Right lobe of liver (tissue), 6 donors: ENCODE measurements around the gene WFDC5. TPM values are rescaled to one million over a fixed set of nuclear protein-coding genes. Genes with fewer than 3 reads are reported as not detected.

ENCODE experiments used
- ATAC-seq, 4 donors: fragments of 200-7000 bp; cut with Tn5 transposase; one replicate each; pipeline ENCODE4 v1.9.1; 2020; ENCODE audit warnings: mild to moderate bottlenecking in 4 of 4, moderate library complexity in 4 of 4
- DNase-seq, 3 donors: peaks; one replicate each; pipeline ENCODE4 v3.0.0-alpha.2; 2020
- H3K27ac ChIP-seq, 3 donors: fragments of 200-600 bp; one replicate each; pipeline ENCODE4 v1.8.0; 2022
- H3K27me3 ChIP-seq, 2 donors: fragments of 200-600 bp; one replicate each; pipeline ENCODE4 v1.8.0; 2022
- H3K36me3 ChIP-seq, 4 donors: fragments of 200-600 bp; sonication (generic) in 1 of 4; one replicate each; pipeline versions ENCODE4 v1.5.1 to v1.8.0; 2017 to 2022; ENCODE audit warnings: control low read depth in 1 of 4
- H3K4me1 ChIP-seq, 4 donors: fragments of 200-600 bp; sonication (generic) in 1 of 4; one replicate each; pipeline versions ENCODE4 v1.5.1 to v1.8.0; 2017 to 2022; ENCODE audit warnings: control low read depth in 1 of 4
- H3K4me3 ChIP-seq, 3 donors: fragments of 200-600 bp; one replicate each; pipeline ENCODE4 v1.8.0; 2022
- H3K9me3 ChIP-seq, 4 donors: fragments of 200-600 bp; sonication (generic) in 1 of 4; one replicate each; pipeline versions ENCODE4 v1.5.1 to v1.8.0; 2017 to 2022; ENCODE audit warnings: control low read depth in 1 of 4
- POLR2A ChIP-seq: fragments of 450-650 bp; IDR thresholded peaks from one replicate; pipeline ENCODE4 v1.6.1; 2017; ENCODE audit warnings: antibody characterized with exemption, mild to moderate bottlenecking
- WGBS: methylation state at CpG from one replicate; pipeline ENCODE4 v1.1.6; 2018; ENCODE audit warnings: low coverage, low lambda C conversion rate; ENCODE audit not compliant: insufficient coverage; ENCODE audit errors: missing lambda C conversion rate; 5-methylcytosine and 5-hydroxymethylcytosine counted together
- intact Hi-C, 2 donors: fragments of 100-400 bp; cut with DNase I; formaldehyde crosslinking; loops; one replicate each; pipeline versions ENCODE4 v1.11.2 to v1.14.1; 2022
- total RNA-seq, 6 experiments: library from RNA; depleted of rRNA in 2 of 6; stranded (reverse); fragments of >200 nt in 2 of 6; fragmentation: NEBNext Ultra II Directional in 3 of 6; extraction: Animal tissue kit (Norgen Biotek cat#: 25700) in 3 of 6; gene quantifications; one replicate each; pipeline versions ENCODE4 v1.1.0 to v1.2.4, GENCODE V29; 2016 to 2023
- TF ChIP-seq, protein P1 (sequence below), 4 donors: fragments of 200-600 bp in 3 of 4; fragments of 450-650 bp in 1 of 4; IDR thresholded peaks; one replicate each; pipeline versions ENCODE4 v1.5.1 to v1.8.0; 2016 to 2022; ENCODE audit warnings: antibody characterized with exemption in 4 of 4, mild to moderate bottlenecking in 2 of 4
- donor health status: DM: no; HTN: yes; CAD: no.
- donor health status: DM: no; HTN: no; CAD: no.
- donor health status: DM: no; HTN: no; CAD: no.
- donor health status: DM: no; HTN: yes; CAD: no.
- donor health status: DM: no; HTN: yes; CAD: no.

Gene WFDC5
- total RNA-seq, 6 experiments from 2014 or later: not detected

DNA sequence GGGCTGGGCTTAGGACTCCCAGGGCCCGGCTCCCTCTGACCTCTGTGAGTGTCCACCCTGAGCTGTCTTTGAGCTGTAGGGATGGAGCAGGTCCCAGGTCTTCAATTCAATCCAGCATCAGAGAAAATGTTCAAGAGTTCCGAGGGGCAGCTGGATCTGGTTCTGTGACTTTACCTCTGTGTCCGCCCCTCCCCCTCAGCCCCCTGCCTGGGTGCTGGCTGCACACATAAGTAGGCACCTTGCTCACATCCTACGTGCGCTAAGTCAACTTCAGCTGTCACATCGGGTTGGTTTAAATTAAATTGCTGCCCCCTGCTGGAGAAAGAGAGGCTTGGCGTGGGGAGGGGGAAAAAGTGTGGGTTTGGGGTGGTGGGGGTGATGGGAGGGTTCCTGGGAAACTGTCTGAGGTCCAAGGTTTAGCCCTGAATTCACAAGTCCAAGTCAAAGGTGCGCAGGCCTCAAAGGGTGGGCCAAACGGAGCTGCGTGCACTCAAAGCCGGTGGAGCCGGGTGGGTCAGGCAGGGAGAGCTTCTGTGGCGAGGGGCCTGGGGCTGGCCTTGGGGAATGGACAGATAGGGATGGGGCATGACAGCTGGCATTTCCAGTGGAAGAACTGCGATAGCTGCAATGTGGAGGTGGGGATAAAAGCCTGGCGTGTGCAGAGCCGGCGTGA lies 3.0 kb downstream of the WFDC5 start:
- peak in 3 of 4 donors; percentile 9 to 46 (median 30) for ATAC-seq
- Histone ChIP-seq H3K27me3 (no peaks in the 10 kb centered on the region), H3K36me3 (no peaks in the 10 kb centered on the region), H3K4me1 (no peaks in the 10 kb centered on the region), H3K9me3 (no peaks in the 10 kb centered on the region), H3K27ac (no peak overlapping the region), H3K4me3 (no peak overlapping the region)
- intact Hi-C loops: no loop called here
- TF ChIP-seq, protein P1, sequence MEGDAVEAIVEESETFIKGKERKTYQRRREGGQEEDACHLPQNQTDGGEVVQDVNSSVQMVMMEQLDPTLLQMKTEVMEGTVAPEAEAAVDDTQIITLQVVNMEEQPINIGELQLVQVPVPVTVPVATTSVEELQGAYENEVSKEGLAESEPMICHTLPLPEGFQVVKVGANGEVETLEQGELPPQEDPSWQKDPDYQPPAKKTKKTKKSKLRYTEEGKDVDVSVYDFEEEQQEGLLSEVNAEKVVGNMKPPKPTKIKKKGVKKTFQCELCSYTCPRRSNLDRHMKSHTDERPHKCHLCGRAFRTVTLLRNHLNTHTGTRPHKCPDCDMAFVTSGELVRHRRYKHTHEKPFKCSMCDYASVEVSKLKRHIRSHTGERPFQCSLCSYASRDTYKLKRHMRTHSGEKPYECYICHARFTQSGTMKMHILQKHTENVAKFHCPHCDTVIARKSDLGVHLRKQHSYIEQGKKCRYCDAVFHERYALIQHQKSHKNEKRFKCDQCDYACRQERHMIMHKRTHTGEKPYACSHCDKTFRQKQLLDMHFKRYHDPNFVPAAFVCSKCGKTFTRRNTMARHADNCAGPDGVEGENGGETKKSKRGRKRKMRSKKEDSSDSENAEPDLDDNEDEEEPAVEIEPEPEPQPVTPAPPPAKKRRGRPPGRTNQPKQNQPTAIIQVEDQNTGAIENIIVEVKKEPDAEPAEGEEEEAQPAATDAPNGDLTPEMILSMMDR (IDR thresholded peaks at IDR 0.05): peak; percentile 35 to 52 (median 44)
- no peak for TF ChIP-seq POLR2A
- no peak for DNase-seq
- 8% methylated on average over 8 of the region's 17 CpGs for WGBS

GRCh38 chr20:45111285-45111684 lies 3.7 kb downstream of the WFDC5 start:
- Histone ChIP-seq H3K9me3 (no peaks in the 10 kb centered on the region), H3K36me3 (no peaks in the 10 kb centered on the region), H3K4me3 (no peak overlapping the region), H3K27ac (no peak overlapping the region), H3K4me1 (no peaks in the 10 kb centered on the region), H3K27me3 (no peaks in the 10 kb centered on the region)
- TF ChIP-seq POLR2A: no peak
- TF ChIP-seq, protein P1 (IDR thresholded peaks at IDR 0.05): no peak
- no peak for ATAC-seq
- DNase-seq: no peak
- 64% methylated on average over 9 of the region's 11 CpGs for WGBS
- intact Hi-C loops: no loop called here

DNA sequence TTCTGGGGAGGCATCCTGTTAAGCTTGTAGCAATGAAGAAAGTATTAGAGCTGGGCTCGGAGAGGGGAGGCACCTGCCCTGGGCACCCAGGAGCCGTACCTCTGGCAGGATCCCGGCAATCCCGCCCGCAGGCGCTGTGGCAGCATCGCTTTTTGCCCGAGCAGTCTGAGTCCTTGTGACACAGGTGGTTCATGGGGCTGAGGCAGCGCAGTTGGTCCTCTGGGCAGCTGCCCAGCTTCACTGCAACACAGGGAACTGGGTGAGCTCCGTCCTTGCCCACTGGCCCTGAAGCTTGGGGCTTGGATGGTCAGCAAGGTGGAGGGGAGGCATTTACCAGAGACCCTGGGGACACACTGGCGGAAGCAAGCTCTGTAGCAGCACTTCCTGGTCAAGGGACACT lies 4.7 kb downstream of the WFDC5 start:
- no CpG with 5 or more reads among the region's 11 CpGs for WGBS

GRCh38 chr20:45109634-45110033 lies 5.3 kb downstream of the WFDC5 start:
- Histone ChIP-seq H3K27ac (no peak overlapping the region), H3K36me3 (no peaks in the 10 kb centered on the region), H3K4me3 (no peak overlapping the region), H3K9me3 (no peaks in the 10 kb centered on the region), H3K4me1 (no peaks in the 10 kb centered on the region), H3K27me3 (no peaks in the 10 kb centered on the region)
- intact Hi-C loops: no loop called here
- ATAC-seq: peak in 1 of 4 donors; percentile 13
- no peak for DNase-seq
- WGBS: 63% methylated on average over 8 of the region's 8 CpGs
- no peak for TF ChIP-seq POLR2A
- TF ChIP-seq, protein P1 (IDR thresholded peaks at IDR 0.05): no peak

More for the DNA sequence above, 4.7 kb downstream of the WFDC5 start:
- Histone ChIP-seq H3K4me3 (no peak overlapping the region), H3K9me3 (no peaks in the 10 kb centered on the region), H3K27me3 (no peaks in the 10 kb centered on the region), H3K4me1 (no peaks in the 10 kb centered on the region), H3K36me3 (no peaks in the 10 kb centered on the region), H3K27ac (no peak overlapping the region)
- no peak for DNase-seq
- intact Hi-C loops: no loop called here
- ATAC-seq: no peak
- TF ChIP-seq, protein P1 (IDR thresholded peaks at IDR 0.05): no peak
- TF ChIP-seq POLR2A: no peak
